Activated CD4-positive, alpha-beta T cell treated with anti-CD3 and anti-CD28 coated beads, Interleukin-2, amount 50 U/mL, for 16 hours (primary cell): ENCODE results near the gene THEM5.
"Not testable (repeated sequence)": the region's sequence is repeated elsewhere in the genome, so short reads cannot be mapped to it uniquely, and the experiment has no call there.

Experiments used
- DNase-seq: peaks from one replicate; pipeline ENCODE4 v3.0.0-alpha.2; 2020

Gene THEM5

GRCh38 chr1:151853411-151853943 lies at the start of gene THEM5:
THEM5 (minus strand) TSS chr1:151853712; CDS start chr1:151853565, 147 bp downstream.
- DNase-seq, result no peak

GRCh38 chr1:151902858-151903257 lies 49.3 kb upstream of the THEM5 start:
- no peak for DNase-seq

- not testable (repeated sequence) for DNase-seq
Observed at GRCh38 chr1:151900804-151901203, 47.3 kb upstream of the THEM5 start.

- peak; percentile 71 for DNase-seq
Observed at GRCh38 chr1:151898519-151898991, 45.0 kb upstream of the THEM5 start.

GRCh38 chr1:151897991-151898431 lies 44.5 kb upstream of the THEM5 start:
- no peak for DNase-seq

- no peak for DNase-seq
Observed at GRCh38 chr1:151893176-151893924, 39.8 kb upstream of the THEM5 start.

GRCh38 chr1:151892190-151892589 lies 38.7 kb upstream of the THEM5 start:
- no peak for DNase-seq

GRCh38 chr1:151891512-151891911 lies 38.0 kb upstream of the THEM5 start:
- no peak for DNase-seq

GRCh38 chr1:151888972-151889570 lies 35.6 kb upstream of the THEM5 start:
- DNase-seq, result peak; percentile 25

GRCh38 chr1:151887028-151887427 lies 33.5 kb upstream of the THEM5 start:
- DNase-seq, result no peak

- DNase-seq, result no peak
Observed at GRCh38 chr1:151885479-151885878, 32.0 kb upstream of the THEM5 start.

GRCh38 chr1:151884879-151885278 lies 31.4 kb upstream of the THEM5 start:
- not testable (repeated sequence) for DNase-seq

- not testable (repeated sequence) for DNase-seq
Observed at GRCh38 chr1:151884445-151884844, 30.9 kb upstream of the THEM5 start.

GRCh38 chr1:151883898-151884297 lies 30.4 kb upstream of the THEM5 start:
- not testable (repeated sequence) for DNase-seq

- DNase-seq, result not testable (repeated sequence)
Observed at GRCh38 chr1:151882918-151883317, 29.4 kb upstream of the THEM5 start.

GRCh38 chr1:151882466-151882865 lies 29.0 kb upstream of the THEM5 start:
- DNase-seq, result no peak

- no peak for DNase-seq
Observed at GRCh38 chr1:151881479-151881878, 28.0 kb upstream of the THEM5 start.

- DNase-seq, result no peak
Observed at GRCh38 chr1:151875419-151876097, 22.0 kb upstream of the THEM5 start.

GRCh38 chr1:151872776-151873175 lies 19.3 kb upstream of the THEM5 start:
- DNase-seq, result not testable (repeated sequence)

GRCh38 chr1:151871284-151872030 lies 17.9 kb upstream of the THEM5 start:
- no peak for DNase-seq

- DNase-seq, result no peak
Observed at GRCh38 chr1:151868486-151868885, 15.0 kb upstream of the THEM5 start.

GRCh38 chr1:151867765-151868411 lies 14.4 kb upstream of the THEM5 start:
- peak; percentile 14 for DNase-seq
